Activated T-helper 1 cell treated with anti-CD3 and anti-CD28 coated beads, Interleukin-12 subunit alpha, Interleukin-12 subunit beta, Interleukin-2, Interleukin-4 antibody, amounts not matched to agents 30 ng/mL and 10 ng/mL and 1 ng/mL, durations not matched to agents 14 hours and 24 hours and 36 hours (primary cell): ENCODE results near the gene DHRS3. TPM values are rescaled to one million over a fixed set of nuclear protein-coding genes. Genes with fewer than 3 reads are reported as not detected.

ENCODE experiments used
- DNase-seq: peaks from one replicate; pipeline ENCODE4 v3.0.0; 2021; ENCODE audit warnings: low spot score
- H3K27ac Mint-ChIP-seq: one replicate; pipeline ENCODE4 v1.8.0; 2021; ENCODE audit warnings: mild to moderate bottlenecking, mixed read lengths
- H3K27me3 Mint-ChIP-seq: one replicate; pipeline ENCODE4 v1.8.0; 2022; ENCODE audit warnings: mild to moderate bottlenecking, moderate library complexity, mixed read lengths; ENCODE audit not compliant: insufficient read depth
- H3K36me3 Mint-ChIP-seq: one replicate; pipeline ENCODE4 v1.8.0; 2021; ENCODE audit warnings: low read depth, mixed read lengths
- H3K4me1 Mint-ChIP-seq: one replicate; pipeline ENCODE4 v1.8.0; 2021; ENCODE audit warnings: low read depth, mixed read lengths
- H3K4me3 Mint-ChIP-seq: one replicate; pipeline ENCODE4 v1.8.0; 2021; ENCODE audit warnings: mild to moderate bottlenecking, moderate library complexity, mixed read lengths
- H3K9me3 Mint-ChIP-seq: one replicate; pipeline ENCODE4 v1.8.0; 2021; ENCODE audit warnings: mixed read lengths
- intact Hi-C: fragments of 100-400 bp; cut with micrococcal nuclease; formaldehyde crosslinking; loops from one replicate; pipeline ENCODE4 v1.15.1; 2024
- total RNA-seq: library from RNA; stranded (reverse); gene quantifications from 2 replicates; pipeline ENCODE4 v1.2.3, GENCODE V29; 2022

Gene DHRS3
- total RNA-seq, 1 donor from 2014 or later, result 111 TPM

DNA sequence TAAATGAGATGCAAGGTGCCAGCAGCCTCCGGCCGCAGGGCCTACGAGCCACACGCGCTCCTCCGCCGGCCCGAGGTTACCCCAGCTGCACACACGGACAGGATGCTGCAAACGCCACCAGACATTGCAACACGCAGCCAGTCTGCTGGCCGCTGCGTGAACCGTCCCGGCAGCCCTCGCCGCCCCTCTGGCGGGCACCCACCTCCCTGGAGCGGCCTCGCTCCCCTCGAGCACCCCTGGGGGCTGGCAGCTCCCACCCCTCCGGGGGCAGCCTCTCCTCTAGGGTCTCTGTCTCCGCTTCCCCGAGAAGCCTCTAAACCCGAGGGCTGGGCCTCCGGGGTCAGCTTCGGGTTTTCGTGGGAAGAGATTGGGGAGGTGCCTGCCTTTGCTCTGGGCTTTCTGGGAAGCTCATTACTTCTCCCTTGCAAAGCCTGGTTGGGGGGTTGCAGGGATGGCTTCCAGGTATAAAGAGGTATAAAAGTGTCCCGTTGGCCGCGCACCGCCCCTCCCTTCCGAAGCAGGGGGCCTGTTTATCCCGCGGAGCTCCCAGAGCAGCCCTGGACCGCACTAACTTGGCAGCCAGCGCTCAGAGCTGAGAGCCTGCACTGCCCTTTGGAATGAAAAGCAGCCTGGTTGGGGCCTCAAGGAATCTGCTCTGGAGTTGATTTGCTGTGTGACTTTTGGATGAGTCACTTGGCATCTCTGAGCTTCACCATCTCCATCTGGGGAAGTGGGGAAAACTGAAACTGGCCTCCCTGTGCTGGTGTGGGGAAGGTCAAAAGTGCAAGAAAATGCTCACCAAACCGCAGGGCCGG lies 21.8 kb downstream of the DHRS3 start:
- Mint-ChIP-seq H3K27me3 (peaks cover 5% of the 10 kb centered on the region), H3K9me3 (no peaks in the 10 kb centered on the region)
- intact Hi-C loops, result no loop called here

DNA sequence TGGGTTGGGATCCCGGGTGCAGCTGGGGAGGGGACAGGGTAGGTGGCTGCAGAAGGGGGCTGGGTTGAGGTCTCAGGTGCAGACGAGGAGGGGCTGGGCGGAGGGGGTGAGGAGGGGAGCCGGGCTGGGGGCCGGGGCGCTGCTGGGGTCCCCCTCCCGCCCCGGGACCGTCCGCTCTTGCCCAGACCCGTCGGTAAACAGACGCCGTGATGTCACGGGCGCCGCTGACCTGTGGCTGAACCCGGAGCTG lies 22.3 kb downstream of the DHRS3 start:
- no peak for DNase-seq
- no peaks in the 10 kb centered on the region for H3K9me3 Mint-ChIP-seq
- H3K4me1 Mint-ChIP-seq, result peaks cover 16% of the 10 kb centered on the region
- intact Hi-C loops, result no loop called here
- no peak overlapping the region for H3K27ac Mint-ChIP-seq
- no peak overlapping the region for H3K4me3 Mint-ChIP-seq
- peaks cover 9% of the 10 kb centered on the region for H3K36me3 Mint-ChIP-seq
- peaks cover 3% of the 10 kb centered on the region for H3K27me3 Mint-ChIP-seq

More for the DNA sequence above, 21.8 kb downstream of the DHRS3 start:
- H3K27ac Mint-ChIP-seq, result no peak overlapping the region
- peaks cover 18% of the 10 kb centered on the region for H3K4me1 Mint-ChIP-seq
- no peak overlapping the region for H3K4me3 Mint-ChIP-seq
- no peak for DNase-seq
- H3K36me3 Mint-ChIP-seq, result peaks cover 8% of the 10 kb centered on the region

GRCh38 chr1:12594966-12595756 lies 22.8 kb downstream of the DHRS3 start:
- Mint-ChIP-seq H3K4me1 (peaks cover 16% of the 10 kb centered on the region), H3K27ac (peak overlapping the region; percentile 42)

DNA sequence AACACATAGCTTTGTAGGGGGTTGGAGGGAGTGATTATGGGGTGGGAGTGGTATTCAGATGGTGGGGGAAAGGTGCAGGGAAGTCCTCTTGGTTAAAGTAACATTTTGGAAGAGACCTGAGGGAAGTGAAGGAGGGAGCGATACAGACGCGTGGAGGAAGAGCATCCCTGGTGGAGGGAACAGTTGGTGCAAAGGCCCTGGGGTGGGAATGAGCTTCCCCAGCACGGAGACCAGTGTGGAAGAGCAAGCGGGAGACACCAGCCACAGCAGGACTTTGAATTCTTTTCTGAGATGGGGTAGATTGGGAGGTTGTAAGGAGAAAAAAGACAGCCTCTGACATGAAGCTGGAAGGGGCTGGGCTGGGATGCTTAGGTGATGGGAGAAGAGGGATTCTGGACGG lies 23.5 kb downstream of the DHRS3 start:
- DNase-seq, result no peak
- Mint-ChIP-seq H3K27ac (peak overlapping the region; percentile 42), H3K4me3 (peak overlapping the region; percentile 16), H3K4me1 (peaks cover 16% of the 10 kb centered on the region), H3K36me3 (peaks cover 6% of the 10 kb centered on the region), H3K9me3 (no peaks in the 10 kb centered on the region), H3K27me3 (peaks cover 3% of the 10 kb centered on the region)
- intact Hi-C loops, result no loop called here

More at GRCh38 chr1:12594966-12595756, 22.8 kb downstream of the DHRS3 start:
- intact Hi-C loops, result no loop called here
- Mint-ChIP-seq H3K36me3 (peaks cover 9% of the 10 kb centered on the region), H3K9me3 (no peaks in the 10 kb centered on the region), H3K27me3 (peaks cover 3% of the 10 kb centered on the region), H3K4me3 (peak overlapping the region; percentile 16)
- DNase-seq, result no peak

DNA sequence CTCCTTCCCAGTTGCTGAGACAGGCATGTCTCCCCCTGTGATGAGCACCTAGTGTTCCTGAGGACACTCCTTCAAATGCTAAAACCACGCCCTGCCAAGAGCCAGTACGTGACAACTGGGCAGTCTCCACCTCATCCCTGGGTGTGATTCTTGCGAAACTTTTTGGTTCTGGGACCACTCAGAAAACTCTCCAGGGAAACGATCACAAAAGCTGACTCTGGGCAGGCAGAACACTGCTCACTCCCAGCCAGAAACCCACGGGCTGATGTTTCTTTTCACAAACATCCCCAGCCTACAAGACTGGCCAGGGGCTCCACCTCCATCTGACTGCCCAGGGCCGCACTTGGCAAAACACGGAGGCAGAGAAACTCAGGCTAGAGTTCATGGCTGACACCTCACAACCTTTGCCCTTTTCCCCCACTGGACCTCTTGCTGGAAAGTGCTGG lies 24.4 kb downstream of the DHRS3 start:
- intact Hi-C loops, result no loop called here
- H3K4me1 Mint-ChIP-seq, result peaks cover 15% of the 10 kb centered on the region
- H3K27ac Mint-ChIP-seq, result peak overlapping the region; percentile 35
- H3K27me3 Mint-ChIP-seq, result peaks cover 3% of the 10 kb centered on the region
- H3K4me3 Mint-ChIP-seq, result no peak overlapping the region
- no peak for DNase-seq
- peaks cover 6% of the 10 kb centered on the region for H3K36me3 Mint-ChIP-seq
- H3K9me3 Mint-ChIP-seq, result no peaks in the 10 kb centered on the region

DNA sequence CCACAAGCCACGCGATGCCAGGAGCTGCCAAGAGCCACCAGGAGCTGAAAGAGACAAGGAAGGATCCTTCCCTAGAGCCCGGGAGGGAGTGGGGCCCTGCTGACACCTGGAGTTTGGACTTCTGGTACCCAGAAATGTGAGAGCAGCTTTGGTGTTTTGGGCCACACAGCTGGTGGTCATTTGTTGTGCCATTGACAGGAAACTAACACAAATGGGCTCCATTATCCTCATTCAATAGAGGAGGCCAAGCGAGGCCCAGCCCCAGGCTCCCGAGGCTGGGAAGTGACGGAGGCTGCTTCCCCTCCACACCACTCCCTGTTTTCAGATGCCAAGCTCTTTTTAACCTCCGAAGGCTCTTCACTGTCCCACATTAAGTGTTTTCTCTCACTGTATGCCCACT lies 25.5 kb downstream of the DHRS3 start:
- peaks cover 22% of the 10 kb centered on the region for H3K4me1 Mint-ChIP-seq
- no peaks in the 10 kb centered on the region for H3K9me3 Mint-ChIP-seq
- intact Hi-C loops, result no loop called here

DNA sequence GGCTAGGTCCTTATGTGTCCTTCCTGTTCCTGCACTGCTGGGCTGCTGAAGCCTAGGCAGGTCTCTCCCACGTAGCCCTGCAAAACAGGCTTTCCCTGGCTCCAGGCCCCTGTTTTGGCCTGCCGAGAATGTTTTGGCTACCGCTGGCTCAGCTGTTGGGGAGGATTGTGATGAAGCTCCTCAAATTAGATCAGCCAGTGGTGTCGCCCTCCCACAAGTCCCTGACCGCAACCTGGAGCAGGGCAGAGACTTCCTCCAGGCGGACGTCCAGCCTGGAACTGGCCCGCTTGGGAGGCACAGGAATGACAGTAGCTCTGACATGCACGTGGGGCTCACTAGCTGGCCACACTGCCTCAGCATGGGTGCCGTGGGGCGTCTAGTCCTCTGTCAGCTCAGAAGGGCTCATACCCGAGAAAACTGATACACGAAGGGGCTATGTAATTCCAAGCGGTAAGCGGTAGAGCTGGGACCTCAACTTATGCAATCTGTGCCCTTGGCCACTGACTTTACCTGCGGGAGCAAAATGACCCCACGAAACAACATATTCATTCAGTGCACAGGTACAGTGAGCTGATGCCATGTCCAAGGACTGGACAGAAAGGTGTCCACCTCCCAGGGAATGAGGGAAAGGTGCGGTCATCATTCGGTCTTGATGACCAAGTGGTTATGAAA lies 26.6 kb downstream of the DHRS3 start:
- no peak overlapping the region for H3K27ac Mint-ChIP-seq
- intact Hi-C loops, result no loop called here
- no peak for DNase-seq
- H3K9me3 Mint-ChIP-seq, result no peaks in the 10 kb centered on the region
- peaks cover 13% of the 10 kb centered on the region for H3K36me3 Mint-ChIP-seq
- peaks cover 22% of the 10 kb centered on the region for H3K4me1 Mint-ChIP-seq
- no peak overlapping the region for H3K4me3 Mint-ChIP-seq
- H3K27me3 Mint-ChIP-seq, result peaks cover 3% of the 10 kb centered on the region

More for the DNA sequence above, 25.5 kb downstream of the DHRS3 start:
- peak overlapping the region; percentile 14 for H3K27ac Mint-ChIP-seq
- peaks cover 13% of the 10 kb centered on the region for H3K36me3 Mint-ChIP-seq
- peaks cover 3% of the 10 kb centered on the region for H3K27me3 Mint-ChIP-seq
- no peak for DNase-seq
- H3K4me3 Mint-ChIP-seq, result no peak overlapping the region

- Mint-ChIP-seq H3K27ac (no peak overlapping the region), H3K27me3 (no peaks in the 10 kb centered on the region), H3K9me3 (no peaks in the 10 kb centered on the region), H3K36me3 (peaks cover 9% of the 10 kb centered on the region), H3K4me1 (peaks cover 11% of the 10 kb centered on the region), H3K4me3 (no peak overlapping the region)
- intact Hi-C loops, result no loop called here
- DNase-seq, result no peak
Observed at GRCh38 chr1:12588695-12589094, 29.3 kb downstream of the DHRS3 start.

- no peaks in the 10 kb centered on the region for H3K27me3 Mint-ChIP-seq
- H3K4me3 Mint-ChIP-seq, result no peak overlapping the region
- H3K27ac Mint-ChIP-seq, result peak overlapping the region; percentile 64
- H3K4me1 Mint-ChIP-seq, result peaks cover 11% of the 10 kb centered on the region
- no peak for DNase-seq
- H3K9me3 Mint-ChIP-seq, result no peaks in the 10 kb centered on the region
- peaks cover 11% of the 10 kb centered on the region for H3K36me3 Mint-ChIP-seq
- intact Hi-C loops, result no loop called here
Observed at GRCh38 chr1:12587981-12588640, 29.9 kb downstream of the DHRS3 start.

- H3K36me3 Mint-ChIP-seq, result peaks cover 19% of the 10 kb centered on the region
- no peak overlapping the region for H3K27ac Mint-ChIP-seq
Observed at GRCh38 chr1:12585951-12586942, 31.8 kb downstream of the DHRS3 start.

GRCh38 chr1:12585536-12585935 lies 32.5 kb downstream of the DHRS3 start:
- no peak for DNase-seq
- peaks cover 18% of the 10 kb centered on the region for H3K36me3 Mint-ChIP-seq
- H3K9me3 Mint-ChIP-seq, result no peaks in the 10 kb centered on the region
- peaks cover 11% of the 10 kb centered on the region for H3K4me1 Mint-ChIP-seq
- no peaks in the 10 kb centered on the region for H3K27me3 Mint-ChIP-seq
- H3K4me3 Mint-ChIP-seq, result no peak overlapping the region
- H3K27ac Mint-ChIP-seq, result no peak overlapping the region
- intact Hi-C loops, result no loop called here

More at GRCh38 chr1:12585951-12586942, 31.8 kb downstream of the DHRS3 start:
- Mint-ChIP-seq H3K27me3 (no peaks in the 10 kb centered on the region), H3K4me1 (peaks cover 11% of the 10 kb centered on the region), H3K9me3 (no peaks in the 10 kb centered on the region), H3K4me3 (no peak overlapping the region)
- intact Hi-C loops, result no loop called here
- no peak for DNase-seq
